Kidney glomerular epithelial cell (primary cell): Measurements from ENCODE around the gene FBN3.
A peak's percentile ranks its signal among the peaks of the same experiment; 100 is the strongest.
"Not testable (repeated sequence)": the region's sequence is repeated elsewhere in the genome, so short reads cannot be mapped to it uniquely, and the experiment has no call there.

Source experiments
- DNase-seq: peaks from one replicate; lab custom pipeline; 2025; lab: John Stamatoyannopoulos, UW

Gene FBN3

DNA sequence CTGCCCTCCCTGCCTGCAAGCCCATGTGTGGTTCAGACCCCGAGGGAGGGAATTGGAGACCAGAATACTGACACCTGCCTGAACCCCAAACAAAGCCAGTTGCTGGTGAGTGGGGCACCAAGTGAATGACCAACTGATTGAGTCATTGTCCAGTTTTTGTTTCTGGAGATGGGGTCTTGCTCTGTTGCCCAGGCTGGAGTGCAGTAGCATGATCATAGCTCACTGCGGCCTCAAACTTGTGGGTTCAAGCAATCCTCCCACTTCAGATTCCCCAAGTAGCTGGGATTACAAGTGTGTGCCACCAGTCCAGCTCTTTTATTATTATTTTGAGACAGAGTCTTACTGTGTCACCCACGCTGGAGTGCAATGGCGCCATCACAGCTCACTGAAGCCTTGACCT lies 92.9 kb downstream of the FBN3 start:
- DNase-seq = no peak

DNA sequence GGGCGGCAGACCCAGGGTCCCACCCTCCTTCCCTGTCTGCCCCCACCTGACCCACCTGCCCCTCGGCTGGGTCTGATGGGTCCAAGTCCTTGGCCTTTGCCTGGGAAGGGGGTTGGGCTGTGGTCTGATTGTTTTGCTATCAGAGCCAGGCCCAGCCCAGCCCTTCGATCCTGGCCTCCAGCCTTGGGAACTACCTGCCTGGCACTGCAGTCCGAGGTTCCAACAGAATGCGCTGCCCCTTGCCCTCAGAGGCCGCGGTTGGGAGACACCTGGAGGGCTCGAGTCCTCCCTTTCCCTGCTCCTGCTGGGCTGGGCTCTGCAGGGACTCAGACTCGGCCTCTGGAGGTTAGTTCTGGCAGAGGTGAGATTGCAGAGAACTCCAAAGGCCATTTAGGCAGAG lies 95.2 kb downstream of the FBN3 start:
- DNase-seq = no peak

DNA sequence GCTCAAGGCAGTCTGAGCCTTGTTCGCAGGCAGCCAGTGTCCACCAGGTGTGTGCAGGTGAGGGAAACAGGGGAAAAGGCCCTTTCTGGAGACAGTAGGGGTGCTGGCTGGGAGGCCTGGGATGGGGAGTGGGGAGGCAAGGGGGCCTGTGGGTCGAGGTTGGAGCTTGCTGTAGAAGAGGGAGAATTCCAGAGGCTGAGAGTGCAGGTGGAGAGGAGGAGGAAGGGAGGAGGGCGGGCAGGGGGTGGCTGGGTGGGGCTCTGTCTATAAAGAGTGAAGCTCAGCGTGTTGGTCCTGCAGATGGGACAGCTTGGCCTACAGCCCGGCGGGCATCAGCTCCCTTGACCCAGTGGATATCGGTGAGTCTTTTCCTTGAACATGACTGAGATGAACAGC lies 96.9 kb downstream of the FBN3 start, which contains the start of gene CCL25:
TSS of gene CCL25 (plus strand) at position 297 of the 396 bp plus-strand sequence. CDS start 290 bp downstream, outside the sequence.
- DNase-seq = no peak

DNA sequence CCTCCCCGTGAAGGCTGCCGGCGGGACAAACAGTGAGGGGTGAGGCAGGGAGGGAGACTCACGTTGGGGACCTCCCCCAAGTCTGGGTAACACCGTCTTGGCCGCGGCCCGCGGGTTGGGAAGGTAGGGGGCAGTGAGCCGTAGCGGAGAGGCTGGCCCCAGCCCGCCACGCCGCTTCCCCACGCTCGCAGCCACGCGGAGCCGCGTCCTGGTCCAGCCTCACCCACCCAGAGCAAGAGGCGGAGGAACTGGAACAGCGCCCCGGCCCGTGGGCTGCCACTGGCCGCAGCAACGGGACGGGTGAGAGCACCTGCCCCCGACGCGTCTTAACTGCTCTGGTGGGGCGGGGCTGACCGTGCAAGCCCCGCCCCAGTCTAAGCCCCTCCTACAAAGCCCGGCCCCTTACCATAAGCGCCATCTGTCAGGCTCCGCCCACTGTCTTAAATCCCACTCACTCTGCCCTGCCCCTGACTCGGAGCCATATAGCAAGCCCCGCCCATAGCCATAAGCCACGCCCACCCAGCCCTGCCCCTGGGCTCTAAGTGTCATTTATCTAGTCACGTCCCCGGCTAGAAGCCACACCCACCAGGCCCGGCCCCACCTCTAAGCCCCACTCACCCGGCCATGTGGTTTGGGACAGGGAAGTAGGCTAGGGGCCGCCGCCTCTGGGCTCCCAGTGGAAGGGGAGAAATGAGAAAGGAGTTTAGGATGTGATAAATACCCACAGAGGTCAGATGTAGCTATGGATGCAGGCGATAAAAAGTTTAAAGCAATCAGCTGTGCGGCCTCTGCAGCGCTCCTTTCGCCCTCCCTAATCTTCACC lies 98.9 kb downstream of the FBN3 start:
- peak; percentile 38 for DNase-seq

DNA sequence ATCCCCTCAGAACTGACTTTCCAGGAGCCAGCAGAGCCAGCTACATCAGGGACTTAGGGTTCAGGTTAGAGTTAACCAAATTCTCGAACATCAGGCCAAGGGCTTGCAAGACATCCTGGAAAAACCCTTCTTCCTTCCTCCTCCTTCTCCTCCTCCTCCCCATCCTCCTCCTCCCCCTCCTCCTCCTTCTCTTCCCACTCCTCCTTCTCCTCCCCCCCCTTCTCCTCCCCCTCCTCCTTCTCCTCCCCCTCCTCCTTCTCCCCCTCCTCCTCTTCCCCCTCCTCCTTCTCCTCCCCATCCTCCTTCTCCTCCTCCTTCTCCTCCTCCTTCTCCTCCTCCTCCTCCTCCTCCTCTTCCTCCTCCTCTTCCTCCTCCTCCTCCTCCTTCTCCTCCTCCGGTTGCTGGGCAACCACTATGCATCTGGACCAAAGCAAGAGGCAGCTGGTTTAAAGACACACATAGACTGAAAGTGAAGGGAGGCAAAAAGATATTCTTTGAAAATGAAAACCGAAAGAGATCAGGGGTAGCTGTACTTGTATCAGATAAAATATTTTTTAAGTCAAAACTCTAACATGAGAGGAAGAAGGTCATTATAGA lies 102.7 kb downstream of the FBN3 start:
- DNase-seq = no peak

DNA sequence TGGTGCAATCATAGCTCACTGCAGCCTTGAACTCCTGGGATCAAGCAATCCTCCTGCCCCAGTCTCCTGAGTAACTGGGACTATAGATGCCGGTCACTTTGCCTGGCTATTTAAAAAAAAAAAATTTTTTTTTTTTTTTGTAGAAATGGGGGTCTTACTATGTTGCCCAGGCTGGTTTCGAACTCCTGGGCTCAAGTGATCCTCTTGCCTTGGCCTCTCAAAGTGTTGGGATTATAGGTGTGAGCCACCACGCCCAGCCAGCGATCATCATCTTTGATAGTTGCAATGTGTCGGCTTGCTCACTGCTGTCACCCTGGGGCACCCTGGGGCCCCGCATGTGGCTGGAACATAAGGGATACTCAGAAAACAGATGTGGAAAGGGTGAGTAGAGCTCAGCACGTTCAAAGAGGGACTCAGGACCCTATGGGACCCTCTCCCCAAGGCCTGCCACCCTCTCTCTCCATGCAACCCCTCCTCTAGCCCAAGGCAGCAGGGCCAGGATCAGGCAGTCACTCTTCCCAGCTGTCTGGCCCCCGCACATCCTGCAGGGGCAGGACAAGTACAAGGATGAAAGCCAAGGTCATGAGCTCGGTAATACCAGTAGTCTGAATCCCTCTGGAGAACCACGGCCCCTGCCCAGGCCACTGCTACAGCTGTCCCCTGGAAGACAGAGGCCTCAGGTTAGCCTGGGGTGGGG lies 103.4 kb downstream of the FBN3 start:
- no peak for DNase-seq

DNA sequence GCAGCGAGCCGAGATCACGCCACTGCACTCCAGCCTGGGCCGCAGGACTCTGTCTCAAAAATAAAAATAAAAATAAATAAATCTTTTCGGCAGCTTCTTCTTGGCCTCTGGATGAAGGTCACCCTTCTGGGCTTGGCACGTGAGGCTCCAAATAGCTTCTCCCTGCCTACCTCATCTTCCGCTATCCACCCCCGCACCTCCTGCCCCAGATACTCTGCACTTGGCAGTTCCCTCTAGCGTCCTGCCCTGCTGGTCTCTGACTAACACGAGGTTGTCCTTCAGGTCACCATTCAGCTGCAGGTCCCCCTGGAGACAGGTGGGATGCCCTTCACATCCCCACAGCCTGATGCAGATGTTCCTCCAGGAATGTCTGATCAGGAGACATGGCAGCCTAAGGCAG lies 105.4 kb downstream of the FBN3 start:
- no peak for DNase-seq

DNA sequence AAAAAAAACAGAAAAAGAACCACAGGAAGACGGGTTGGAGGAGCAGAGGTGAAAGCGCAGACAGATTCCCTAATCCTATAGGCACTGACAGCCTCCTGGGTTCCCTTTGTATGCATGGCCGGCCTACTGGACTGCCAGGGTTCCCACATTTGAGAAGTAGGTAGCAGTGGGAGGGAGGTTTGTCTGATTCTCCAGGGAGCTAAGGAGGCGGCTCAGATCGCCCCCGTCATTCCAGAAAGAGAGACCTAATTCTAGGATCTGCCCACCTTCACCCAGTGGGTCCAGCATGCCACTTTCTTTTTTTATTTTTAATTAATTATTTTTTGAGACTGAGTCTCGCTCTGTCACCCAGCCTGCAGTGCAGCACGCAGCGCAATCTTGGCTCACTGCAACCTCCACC lies 106.5 kb downstream of the FBN3 start:
- DNase-seq = no peak

DNA sequence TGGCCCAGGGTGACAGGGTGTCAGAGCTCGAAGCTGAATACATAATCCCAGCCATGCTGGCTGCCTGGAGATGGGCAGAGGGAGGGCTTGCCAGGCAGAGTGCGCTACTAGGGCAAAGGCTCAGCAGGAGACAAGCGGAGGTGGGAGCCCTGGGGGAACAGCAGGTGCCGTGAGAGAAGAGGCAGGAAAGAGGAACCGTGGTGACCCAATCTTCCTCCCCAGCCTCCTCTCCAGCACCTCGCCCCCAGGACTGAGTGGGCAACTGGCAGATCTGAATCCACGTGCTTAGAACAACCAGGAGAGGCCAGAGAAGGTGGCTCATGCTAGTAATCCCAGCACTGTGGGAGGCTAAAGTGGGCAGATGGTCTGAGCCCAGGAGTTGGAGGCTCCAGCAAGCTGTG lies 107.9 kb downstream of the FBN3 start:
- no peak for DNase-seq

DNA sequence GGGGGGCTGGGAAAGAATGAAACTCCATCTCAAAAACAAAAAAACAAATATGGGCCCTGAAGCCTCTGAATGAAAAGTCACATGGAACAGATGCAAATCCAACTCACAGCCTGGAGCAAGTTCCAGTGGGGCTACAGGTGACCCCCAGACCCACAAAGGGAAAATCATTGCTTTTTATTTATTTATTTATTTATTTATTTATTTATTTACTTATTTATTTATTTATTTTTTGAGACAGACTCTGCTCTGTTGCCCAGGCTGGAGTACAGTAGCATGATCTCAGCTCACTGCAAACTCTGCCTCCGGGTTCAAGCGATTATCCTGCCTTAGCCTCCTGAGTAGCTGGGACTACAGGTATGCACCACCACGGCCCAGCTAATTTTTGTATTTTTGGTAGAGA lies 110.2 kb downstream of the FBN3 start:
- no peak for DNase-seq

DNA sequence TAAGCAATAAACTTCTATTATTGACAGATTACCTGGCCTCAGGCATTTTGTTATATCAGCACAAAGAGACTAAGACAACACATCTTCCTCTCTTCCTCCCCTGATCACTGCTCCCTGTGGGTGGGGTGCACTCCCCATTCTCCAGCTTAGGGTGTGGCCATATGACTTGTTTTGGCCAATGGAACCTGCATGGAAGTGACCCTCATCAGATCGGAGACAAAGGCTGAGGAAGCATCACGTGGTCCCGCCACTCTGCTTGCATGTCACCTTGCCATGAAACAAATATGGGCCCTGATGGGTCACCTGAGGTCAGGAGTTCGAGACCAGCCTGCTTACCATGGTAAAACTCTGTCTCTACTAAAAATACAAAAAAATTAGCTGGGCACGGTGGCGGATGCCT lies 110.6 kb downstream of the FBN3 start:
- DNase-seq = no peak

DNA sequence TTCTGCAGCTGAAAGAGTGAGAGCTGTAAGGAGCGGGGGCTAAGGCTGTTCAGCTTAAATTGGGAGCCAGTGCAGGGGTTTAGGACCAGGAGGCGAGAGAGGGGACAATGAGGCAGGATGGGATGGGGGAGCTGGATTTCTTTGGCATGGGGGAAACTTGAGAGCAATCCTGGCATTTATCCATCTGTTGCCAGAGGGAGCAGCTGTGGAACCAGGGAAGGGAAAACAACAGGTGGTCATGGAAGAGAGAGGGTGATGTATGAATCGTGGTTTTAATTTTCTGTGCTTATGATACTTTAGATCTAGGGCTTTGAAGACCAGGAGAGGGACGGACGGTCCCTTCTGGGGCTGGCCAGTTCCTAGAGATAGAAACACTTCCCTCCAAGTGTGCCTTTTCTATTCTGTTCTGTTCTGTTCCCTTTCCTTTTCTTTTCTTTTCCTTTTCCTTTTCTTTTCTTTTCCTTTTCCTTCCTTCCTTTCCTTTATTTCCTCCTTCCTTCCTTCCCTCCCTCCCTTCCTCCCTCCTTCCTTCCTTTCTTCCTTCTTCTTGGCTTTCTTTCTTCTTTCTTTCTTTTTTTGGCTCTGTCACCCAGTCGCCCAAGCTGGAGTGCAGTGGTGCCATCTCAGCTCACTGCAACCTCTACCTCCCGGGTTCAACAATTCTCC lies 112.8 kb downstream of the FBN3 start:
- no peak for DNase-seq

DNA sequence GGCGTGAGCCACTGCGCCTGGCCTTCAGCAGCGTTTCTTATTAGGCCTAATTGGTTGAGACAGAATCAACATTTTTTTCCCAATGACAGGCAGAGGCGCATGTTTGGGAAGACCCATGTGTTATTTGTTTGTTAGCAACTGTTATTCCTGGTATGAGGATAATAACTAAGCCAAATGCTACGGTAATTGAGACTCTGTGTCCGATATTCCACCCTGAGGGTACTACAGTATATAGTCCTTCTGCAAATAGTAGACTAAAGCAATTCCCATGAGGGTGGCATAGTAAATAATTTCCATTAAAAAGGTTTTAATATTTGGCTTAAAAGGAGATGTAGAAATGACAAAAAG lies 115.2 kb downstream of the FBN3 start:
- DNase-seq = no peak

DNA sequence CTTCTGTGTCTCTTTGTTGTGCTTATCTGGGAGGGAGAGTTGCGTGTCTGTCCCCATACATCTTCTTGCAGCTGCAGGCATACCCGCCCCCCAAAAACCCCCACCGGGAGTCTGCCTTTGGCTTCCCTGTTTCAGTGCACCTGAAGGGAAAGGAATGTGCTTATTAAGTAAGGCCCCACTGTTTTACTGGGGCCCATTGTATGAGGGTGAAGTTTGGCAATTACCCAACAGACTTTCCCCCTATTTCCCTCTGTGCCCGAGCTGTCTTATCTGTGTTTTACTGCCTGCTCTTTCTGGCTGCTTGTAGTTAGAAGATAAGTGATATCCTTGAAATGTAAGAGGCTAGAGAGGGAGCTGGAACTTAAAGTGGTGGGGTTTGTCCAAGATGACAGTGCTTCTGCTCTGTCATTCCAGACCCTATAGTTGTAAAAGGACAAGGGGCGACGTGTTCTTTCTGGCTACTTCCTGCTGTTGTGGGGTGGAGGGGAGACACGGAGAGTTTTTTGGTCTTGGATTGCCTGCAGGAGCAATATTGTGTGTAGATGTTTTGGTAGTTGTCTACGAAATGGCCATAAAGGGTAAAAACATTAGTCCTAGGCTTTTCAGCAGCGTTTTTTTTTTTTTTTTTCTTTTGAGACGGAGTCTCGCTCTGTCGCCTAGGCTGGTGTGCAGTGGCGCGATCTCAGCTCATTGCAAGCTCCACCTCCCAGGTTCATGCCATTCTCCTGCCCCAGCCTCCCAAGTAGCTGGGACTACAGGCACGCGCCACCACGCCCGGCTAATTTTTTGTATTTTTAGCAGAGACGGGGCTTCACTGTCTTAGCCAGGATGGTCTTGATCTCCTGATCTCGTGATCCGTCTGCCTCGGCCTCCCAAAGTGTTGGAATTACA lies 115.9 kb downstream of the FBN3 start:
- not testable (repeated sequence) for DNase-seq

DNA sequence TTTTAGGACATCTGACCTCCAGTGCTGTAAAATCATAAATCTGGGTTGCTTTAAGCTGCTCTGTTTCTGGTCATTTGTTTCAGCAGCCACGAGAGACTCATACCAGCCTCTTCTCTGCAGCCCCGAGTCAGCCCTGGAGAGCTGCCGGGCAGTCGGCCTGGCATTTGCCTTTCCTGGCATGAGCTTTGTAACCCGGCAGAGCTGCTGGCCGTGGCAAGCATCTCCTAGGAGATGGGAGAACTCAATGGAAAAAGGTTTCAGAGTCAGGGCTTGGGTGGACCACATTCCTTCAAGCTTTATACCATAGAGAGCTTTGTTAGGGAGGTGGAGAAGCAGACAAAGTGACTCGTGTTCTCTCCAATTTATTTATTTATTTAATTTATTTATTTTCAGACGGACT lies 118.4 kb downstream of the FBN3 start:
- DNase-seq = no peak

DNA sequence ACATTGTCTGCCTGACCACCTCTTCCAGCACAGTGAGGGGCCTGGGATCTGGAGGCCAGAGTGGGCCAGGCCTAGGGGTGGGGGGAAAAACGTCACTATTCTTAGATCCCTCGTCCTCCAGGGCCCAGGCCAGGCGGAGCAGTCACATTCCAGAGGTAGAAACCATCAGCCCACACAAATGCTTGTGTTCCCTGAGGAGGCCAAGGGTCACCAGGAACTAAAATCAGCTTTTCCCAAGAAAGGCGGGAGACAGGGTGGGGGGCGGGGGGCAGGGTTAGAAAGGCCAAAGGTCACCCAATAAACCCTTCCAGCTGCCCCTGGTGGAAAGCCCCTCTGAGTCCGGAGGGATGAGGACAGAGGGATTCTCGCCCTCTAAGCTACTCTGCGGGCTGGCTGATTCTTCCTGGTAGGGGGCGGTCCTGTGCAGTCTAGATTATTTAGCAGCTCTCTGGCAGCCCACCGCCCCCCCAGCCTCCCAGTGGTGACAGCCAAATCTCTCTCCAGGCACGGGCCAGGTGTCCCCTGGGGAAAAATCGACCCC lies 120.4 kb downstream of the FBN3 start:
- DNase-seq = no peak

DNA sequence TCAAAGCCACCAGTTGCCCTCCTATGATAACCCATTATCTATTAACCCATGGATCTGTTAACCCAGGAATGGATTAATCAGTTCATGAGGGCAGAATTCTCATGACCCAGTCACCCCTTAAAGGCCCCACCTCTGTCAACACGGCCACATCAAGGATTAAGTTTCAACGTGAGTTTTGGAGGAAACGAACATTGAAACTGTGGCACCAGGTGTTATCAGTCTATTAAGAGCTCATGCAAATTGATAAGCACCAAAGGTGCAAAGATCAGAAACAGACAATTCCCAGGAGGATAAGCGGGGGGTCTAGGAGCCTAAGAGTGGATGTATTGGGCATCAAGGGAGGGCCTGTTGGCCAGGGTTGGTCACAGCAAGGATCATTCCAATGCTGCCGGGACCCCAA lies 124.1 kb downstream of the FBN3 start:
- no peak for DNase-seq

DNA sequence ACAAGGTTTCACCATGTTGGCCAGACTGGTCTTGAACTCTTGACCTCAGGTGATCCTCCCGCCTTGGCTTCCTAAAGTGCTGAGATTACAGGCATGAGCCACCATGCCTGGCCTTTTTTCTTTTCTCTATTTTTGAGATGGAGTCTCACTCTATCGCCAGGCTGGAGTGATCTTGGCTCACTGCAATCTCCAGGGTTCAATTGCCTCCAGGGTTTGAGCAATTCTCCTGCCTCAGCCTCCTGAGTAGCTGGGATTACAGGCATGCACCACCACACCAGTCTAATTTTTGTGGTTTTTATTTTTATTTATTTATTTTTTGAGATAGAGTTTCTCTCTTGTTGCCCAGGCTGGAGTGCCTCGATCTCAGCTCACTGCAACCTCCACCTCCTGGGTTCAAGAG lies 125.1 kb downstream of the FBN3 start:
- DNase-seq = not testable (repeated sequence)

DNA sequence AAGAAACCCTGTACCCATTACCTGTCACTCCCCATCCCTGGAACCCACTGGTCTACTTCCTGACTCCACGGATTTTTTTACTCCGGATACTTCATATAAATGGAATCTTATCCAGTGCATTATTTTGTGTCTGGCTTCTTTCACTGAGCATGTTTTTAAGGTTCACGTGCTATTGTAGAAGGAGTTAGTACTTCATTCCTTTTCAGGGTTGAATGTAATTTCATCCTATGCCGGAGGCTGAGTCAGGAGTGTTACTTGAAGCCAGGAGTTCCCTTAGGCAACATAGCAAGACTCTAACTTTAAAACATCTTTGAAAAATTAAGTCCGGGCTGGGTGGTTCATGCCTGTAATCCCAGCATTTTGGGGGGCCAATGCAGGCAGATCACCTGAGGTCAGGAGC lies 126.0 kb downstream of the FBN3 start:
- no peak for DNase-seq

DNA sequence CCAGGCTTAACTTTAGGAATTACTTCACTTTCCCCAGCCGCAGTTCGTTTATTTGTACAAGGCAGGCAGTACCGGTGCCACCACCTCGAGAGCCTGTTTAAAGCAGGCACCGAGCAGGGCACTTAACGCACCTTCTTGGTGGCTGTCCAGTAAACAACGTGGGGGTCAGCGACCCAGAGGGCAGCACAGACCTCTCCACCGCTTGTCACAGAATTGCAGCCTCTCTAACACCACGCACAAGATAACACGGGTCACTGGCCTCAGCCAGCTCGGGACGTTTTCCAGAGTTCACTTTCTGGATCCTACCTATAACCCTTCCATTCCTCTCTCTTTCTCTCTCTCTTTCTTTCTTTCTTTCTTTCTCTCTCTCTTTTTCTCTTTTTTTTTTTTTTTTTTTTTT lies 127.1 kb downstream of the FBN3 start:
- DNase-seq = no peak

DNA sequence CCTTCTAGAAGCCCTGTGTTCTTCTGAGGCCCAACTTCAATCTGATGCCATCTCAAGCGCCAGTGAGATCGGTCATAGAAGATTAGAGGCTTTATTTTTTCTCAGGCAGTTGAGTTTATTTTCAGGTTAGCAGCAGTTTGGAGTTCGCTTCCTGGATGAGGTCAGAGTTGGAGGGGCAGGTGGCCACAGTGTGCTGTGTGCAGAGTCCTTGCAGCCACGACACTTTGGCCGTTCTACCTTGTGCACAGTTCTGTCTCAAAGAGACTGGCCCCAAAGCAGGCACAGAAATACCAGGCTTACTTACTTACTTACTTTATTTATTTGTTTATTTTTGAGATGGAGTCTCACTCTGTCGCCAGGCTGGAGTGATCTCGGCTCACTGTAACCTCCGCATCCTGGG lies 128.0 kb downstream of the FBN3 start:
- DNase-seq = no peak
